HG03575 (cell line): ENCODE results near the gene SMOC1.

Source experiments
- ATAC-seq: cut with Tn5 transposase; IDR thresholded peaks from one replicate; pipeline ENCODE4 v1.9.1; 2021; ENCODE audit not compliant: unreplicated experiment, insufficient number of reproducible peaks, low FRiP score; ENCODE audit errors: extremely low read depth

The SMOC1 gene

GRCh38 chr14:69928111-69928523 lies 48.9 kb downstream of the SMOC1 start:
- ATAC-seq = no peak

GRCh38 chr14:69930780-69931379 lies 51.7 kb downstream of the SMOC1 start:
- no peak for ATAC-seq

- no peak for ATAC-seq
Observed at GRCh38 chr14:69931960-69932359, 52.7 kb downstream of the SMOC1 start.

- ATAC-seq = no peak
Observed at GRCh38 chr14:69932391-69932790, 53.2 kb downstream of the SMOC1 start.

GRCh38 chr14:69933623-69934275 lies 54.5 kb downstream of the SMOC1 start:
- no peak for ATAC-seq

GRCh38 chr14:69937367-69938081 lies 58.3 kb downstream of the SMOC1 start:
- no peak for ATAC-seq

GRCh38 chr14:69938751-69939150 lies 59.5 kb downstream of the SMOC1 start:
- no peak for ATAC-seq

- no peak for ATAC-seq
Observed at GRCh38 chr14:69941768-69942742, 62.8 kb downstream of the SMOC1 start.

- no peak for ATAC-seq
Observed at GRCh38 chr14:69943084-69943780, 64.0 kb downstream of the SMOC1 start.

GRCh38 chr14:69945347-69945746 lies 66.1 kb downstream of the SMOC1 start:
- no peak for ATAC-seq

GRCh38 chr14:69945912-69946311 lies 66.7 kb downstream of the SMOC1 start:
- ATAC-seq = no peak

GRCh38 chr14:69948351-69948750 lies 69.1 kb downstream of the SMOC1 start:
- no peak for ATAC-seq

- no peak for ATAC-seq
Observed at GRCh38 chr14:69951263-69951662, 72.0 kb downstream of the SMOC1 start.

GRCh38 chr14:69951935-69952334 lies 72.7 kb downstream of the SMOC1 start:
- ATAC-seq = no peak

GRCh38 chr14:69953266-69953915 lies 74.2 kb downstream of the SMOC1 start:
- ATAC-seq = no peak

GRCh38 chr14:69955855-69956845 lies 76.9 kb downstream of the SMOC1 start:
- ATAC-seq = no peak

GRCh38 chr14:69956970-69957369 lies 77.8 kb downstream of the SMOC1 start:
- no peak for ATAC-seq
